IMR-90 (cell line): Measurements from ENCODE around the gene MS4A13. TPM values are rescaled to one million over a fixed set of nuclear protein-coding genes. Genes with fewer than 3 reads are reported as not detected.

Experiments used
- ATAC-seq: fragments of 200-7000 bp; cut with Tn5 transposase; 2 replicates; pipeline ENCODE4 v1.9.1; 2020; ENCODE audit warnings: low read depth, mild to moderate bottlenecking, moderate library complexity
- BruUV-seq: library from RNA; stranded (reverse); fragments of 400-500 nt; replicated peaks from 2 replicates; lab custom pipeline; 2021; lab: Mats Ljungman, UMichigan
- CTCF ChIA-PET: fragments of 300-600 bp; formaldehyde crosslinking; extraction: SDS; loops from one replicate; lab custom pipeline; 2021; ENCODE audit warnings: antibody characterized with exemption; lab: Yijun Ruan, JAX
- POLR2A ChIA-PET: fragments of 300-600 bp; sonication (Branson Sonifier 250); formaldehyde crosslinking; loops from one replicate; lab custom pipeline; 2022; ENCODE audit warnings: antibody characterized with exemption; ENCODE audit not compliant: unreplicated experiment; lab: Charles Lee
- DNase-seq: peaks from one replicate; pipeline ENCODE4 v3.0.0; 2013
- H2AFZ ChIP-seq: replicated peaks from 2 replicates; pipeline ENCODE3; 2013; ENCODE audit warnings: low read length, mild to moderate bottlenecking; ENCODE audit not compliant: poor library complexity
- H2AK5ac ChIP-seq: 2 replicates; pipeline ENCODE4 v1.6.1; 2013; ENCODE audit warnings: low read depth, low read length, inconsistent platforms
- H2AK9ac ChIP-seq: replicated peaks from 2 replicates; pipeline ENCODE3; 2013; ENCODE audit warnings: mild to moderate bottlenecking, low read depth, low read length, moderate library complexity; ENCODE audit not compliant: poor library complexity
- H2BK120ac ChIP-seq: 2 replicates; pipeline ENCODE4 v1.6.1; 2013; ENCODE audit warnings: low read depth, low read length, inconsistent platforms
- H2BK15ac ChIP-seq: 3 replicates; pipeline ENCODE4 v1.6.1; 2013; ENCODE audit warnings: low read depth, low read length, inconsistent platforms
- H2BK20ac ChIP-seq: 2 replicates; pipeline ENCODE4 v1.6.1; 2013; ENCODE audit warnings: low read depth, mild to moderate bottlenecking, inconsistent platforms, low read length, moderate library complexity
- H2BK5ac ChIP-seq: 2 replicates; pipeline ENCODE4 v1.6.1; 2013; ENCODE audit warnings: mild to moderate bottlenecking, low read depth, low read length, inconsistent platforms; ENCODE audit not compliant: poor library complexity, severe bottlenecking
- H3K14ac ChIP-seq: replicated peaks from 2 replicates; pipeline ENCODE4 v1.6.1; 2013; ENCODE audit warnings: low read depth, low read length, inconsistent platforms
- H3K18ac ChIP-seq: 2 replicates; pipeline ENCODE4 v1.6.1; 2013; ENCODE audit warnings: low read depth, low read length, control low read depth
- H3K23ac ChIP-seq: 2 replicates; pipeline ENCODE4 v1.6.1; 2013; ENCODE audit warnings: low read depth, low read length, inconsistent platforms
- H3K27ac ChIP-seq: 2 replicates; pipeline ENCODE4 v1.5.1; 2013; ENCODE audit warnings: mild to moderate bottlenecking, control low read depth, low read length; ENCODE audit not compliant: insufficient read depth
- H3K27me3 ChIP-seq: 2 replicates; pipeline ENCODE4 v1.6.1; 2013; ENCODE audit warnings: low read length; ENCODE audit not compliant: control insufficient read depth, insufficient read depth
- H3K36me3 ChIP-seq: 2 replicates; pipeline ENCODE4 v1.6.1; 2013; ENCODE audit warnings: low read length, mixed read lengths; ENCODE audit not compliant: control insufficient read depth, insufficient read depth
- H3K4ac ChIP-seq: 2 replicates; pipeline ENCODE4 v1.6.1; 2013; ENCODE audit warnings: low read depth, low read length, inconsistent platforms
- H3K4me1 ChIP-seq: 2 replicates; pipeline ENCODE4 v1.6.1; 2013; ENCODE audit warnings: low read length, mixed read lengths; ENCODE audit not compliant: control insufficient read depth, insufficient read depth
- H3K4me2 ChIP-seq: 2 replicates; pipeline ENCODE4 v1.6.1; 2013; ENCODE audit warnings: low read depth, mild to moderate bottlenecking, control low read depth, low read length, moderate library complexity
- H3K4me3 ChIP-seq: 2 replicates; pipeline ENCODE4 v1.5.1; 2013; ENCODE audit warnings: low read depth, mild to moderate bottlenecking, control low read depth, low read length, moderate library complexity; ENCODE audit not compliant: insufficient read depth
- H3K56ac ChIP-seq: 2 replicates; pipeline ENCODE4 v1.6.1; 2013; ENCODE audit warnings: low read length, inconsistent platforms; ENCODE audit not compliant: insufficient read depth; ENCODE audit errors: extremely low read depth
- H3K79me1 ChIP-seq, 2 experiments: 2 replicates each; pipeline ENCODE4 v1.6.1; 2013; ENCODE audit warnings: low read length in 2 of 2, inconsistent platforms in 1 of 2, low read depth in 1 of 2
- H3K9ac ChIP-seq: 2 replicates; pipeline ENCODE4 v1.6.1; 2013; ENCODE audit warnings: low read depth, low read length, control low read depth
- H3K9me1 ChIP-seq: 2 replicates; pipeline ENCODE4 v1.6.1; 2013; ENCODE audit warnings: low read length, inconsistent platforms; ENCODE audit not compliant: insufficient read depth
- H3K9me3 ChIP-seq: 2 replicates; pipeline ENCODE4 v1.6.1; 2013; ENCODE audit warnings: low read length; ENCODE audit not compliant: control insufficient read depth, insufficient read depth
- H4K20me1 ChIP-seq: 2 replicates; pipeline ENCODE4 v1.6.1; 2013; ENCODE audit warnings: low read length, inconsistent platforms; ENCODE audit not compliant: insufficient read depth
- H4K5ac ChIP-seq: 2 replicates; pipeline ENCODE4 v1.6.1; 2013; ENCODE audit warnings: mild to moderate bottlenecking, low read depth, low read length, control low read depth
- H4K8ac ChIP-seq, 2 experiments: 2 replicates each; pipeline ENCODE4 v1.6.1; 2013; ENCODE audit warnings: low read depth in 2 of 2, low read length in 2 of 2, control low read depth in 1 of 2, inconsistent platforms in 1 of 2
- H4K91ac ChIP-seq: 2 replicates; pipeline ENCODE4 v1.6.1; 2013; ENCODE audit warnings: low read depth, low read length, inconsistent platforms; ENCODE audit not compliant: insufficient read depth
- ELK1 ChIP-seq: fragments of 150-350 bp; IDR thresholded peaks from 2 replicates; pipeline ENCODE4 v1.6.1; 2016; ENCODE audit warnings: low read depth, mild to moderate bottlenecking, low read length, moderate library complexity, borderline replicate concordance
- POLR2A ChIP-seq: IDR thresholded peaks from 2 replicates; pipeline ENCODE4 v1.6.1; 2012; ENCODE audit warnings: mild to moderate bottlenecking, low read depth, low read length
- RAD21 ChIP-seq: IDR thresholded peaks from 2 replicates; pipeline ENCODE4 v1.6.1; 2012; ENCODE audit warnings: low read length, improper control_type of control experiment
- RCOR1 ChIP-seq: IDR thresholded peaks from 2 replicates; pipeline ENCODE4 v1.6.1; 2012; ENCODE audit warnings: mild to moderate bottlenecking, low read length, improper control_type of control experiment; ENCODE audit not compliant: insufficient replicate concordance
- USF2 ChIP-seq: fragments of 150-350 bp; IDR thresholded peaks from 2 replicates; pipeline ENCODE4 v1.6.1; 2017; ENCODE audit warnings: mild to moderate bottlenecking, antibody characterized with exemption, low read length, low read depth
- WGBS, 2 experiments: methylation state at CpG; one replicate each; pipeline versions ENCODE4 v1.1.5 to v1.1.7; 2013; ENCODE audit warnings: missing lambda C conversion rate in 2 of 2; ENCODE audit not compliant: insufficient read length in 1 of 2; ENCODE audit errors: extremely low coverage in 2 of 2; 5-methylcytosine and 5-hydroxymethylcytosine counted together
- dilution Hi-C: fragments of 300-500 bp; cut with HindIII; formaldehyde crosslinking; loops from one replicate; pipeline ENCODE4 v1.14.3; 2018; ENCODE audit warnings: low sequenced_read_pairs; ENCODE audit not compliant: unreplicated experiment
- in situ Hi-C: fragments of 300-500 bp; cut with MboI; formaldehyde crosslinking; loops from 3 replicates; pipeline ENCODE4 v1.14.3; 2019; ENCODE audit warnings: low sequenced_read_pairs, inconsistent platforms, mixed read lengths
- intact Hi-C: fragments of 100-400 bp; cut with micrococcal nuclease; formaldehyde crosslinking; loops from 2 replicates; pipeline ENCODE4 v1.10.0; 2022
- polyA plus RNA-seq, 3 experiments: library from polyadenylated mRNA; depleted of rRNA; stranded (reverse); fragments of >200 nt; gene quantifications; 2 replicates each; pipeline ENCODE4 v1.2.3, GENCODE V29; 2012; ENCODE audit warnings: low replicate concordance in 1 of 3
- total RNA-seq: library from RNA; depleted of rRNA; stranded (reverse); fragments of >200 nt; gene quantifications from 2 replicates; pipeline ENCODE4 v1.2.3, GENCODE V29; 2012

The MS4A13 gene
- total and polyA plus RNA-seq, 2 of the 4 experiments (the other 2 are of a cell fraction), result not detected

- H3K23ac ChIP-seq, result no peak overlapping the region
- H2AK9ac ChIP-seq, result no peak overlapping the region
- H4K8ac ChIP-seq, result no peak overlapping the region
- H2AK5ac ChIP-seq, result no peak overlapping the region
- H3K14ac ChIP-seq, result no peak overlapping the region
- DNase-seq (no peak), ATAC-seq (no peak)
- no peak overlapping the region for H3K9ac ChIP-seq
- H2BK5ac ChIP-seq, result no peak overlapping the region
- no peak overlapping the region for H2AFZ ChIP-seq
- no peak overlapping the region for H2BK15ac ChIP-seq
- no CpG with 5 or more reads among the region's 2 CpGs for WGBS, 2 experiments
- no peak overlapping the region for H3K18ac ChIP-seq
- no peaks in the 10 kb centered on the region for H3K36me3 ChIP-seq
- H3K9me1 ChIP-seq, result no peaks in the 10 kb centered on the region
- TF ChIP-seq RAD21 (no peak), USF2 (no peak), RCOR1 (no peak), POLR2A (no peak), ELK1 (no peak)
- no peak overlapping the region for H2BK20ac ChIP-seq
- ChIA-PET CTCF (no interaction called here), POLR2A (no interaction called here)
- dilution Hi-C loops (no loop called here), intact Hi-C loops (no loop called here), in situ Hi-C loops (no loop called here)
- H3K4me3 ChIP-seq, result no peak overlapping the region
- no peak overlapping the region for H4K5ac ChIP-seq
- BruUV-seq, result no TSS peak
- H4K91ac ChIP-seq, result no peak overlapping the region
- H3K27ac ChIP-seq, result no peak overlapping the region
- no peak overlapping the region for H3K4me2 ChIP-seq
- H3K4me1 ChIP-seq, result no peaks in the 10 kb centered on the region
- peaks cover 3% of the 10 kb centered on the region; the same call in 1 of the 2 replicates for H3K9me3 ChIP-seq
- no peaks in the 10 kb centered on the region for H3K79me1 ChIP-seq
- no peak overlapping the region for H3K4ac ChIP-seq
- no peak overlapping the region for H2BK120ac ChIP-seq
- no peaks in the 10 kb centered on the region for H4K20me1 ChIP-seq
- no peaks in the 10 kb centered on the region for H3K27me3 ChIP-seq
- H3K56ac ChIP-seq, result no peak overlapping the region
Observed at GRCh38 chr11:60513496-60514460, 1.4 kb upstream of the MS4A13 start.
